Large intestine (tissue), 3 donors: ENCODE results near the gene CHD2. TPM values are rescaled to one million over a fixed set of nuclear protein-coding genes. Genes with fewer than 3 reads are reported as not detected.

Experiments
- DNase-seq, 2 donors: peaks; one replicate each; pipeline versions ENCODE4 v3.0.0 to v3.0.0-alpha.2; 2013
- H3K27ac ChIP-seq: one replicate; pipeline ENCODE4 v1.5.1; 2013; ENCODE audit warnings: low read length
- H3K27me3 ChIP-seq: 2 replicates; pipeline ENCODE4 v1.6.1; 2013; ENCODE audit warnings: low read length; ENCODE audit not compliant: control insufficient read depth, insufficient read depth
- H3K36me3 ChIP-seq: 2 replicates; pipeline ENCODE4 v1.6.1; 2013; ENCODE audit warnings: low read length; ENCODE audit not compliant: control insufficient read depth, insufficient read depth
- H3K4me1 ChIP-seq: one replicate; pipeline ENCODE4 v1.6.1; 2013; ENCODE audit warnings: low read length; ENCODE audit not compliant: control insufficient read depth, insufficient read depth
- H3K4me3 ChIP-seq: one replicate; pipeline ENCODE4 v1.5.1; 2013; ENCODE audit warnings: low read length
- H3K9me3 ChIP-seq: one replicate; pipeline ENCODE4 v1.6.1; 2013; ENCODE audit warnings: mild to moderate bottlenecking, low read depth, low read length, moderate library complexity; ENCODE audit not compliant: control insufficient read depth
- WGBS: methylation state at CpG from one replicate; pipeline ENCODE4 v1.1.5; 2013; ENCODE audit warnings: low lambda C conversion rate; ENCODE audit not compliant: insufficient coverage; 5-methylcytosine and 5-hydroxymethylcytosine counted together
- polyA plus RNA-seq: library from polyadenylated mRNA; unstranded; fragments of 120-200 nt; gene quantifications from one replicate; pipeline ENCODE4 v1.2.1, GENCODE V29; 2013

Gene CHD2
- polyA plus RNA-seq, 1 donor = 75.7 TPM

DNA sequence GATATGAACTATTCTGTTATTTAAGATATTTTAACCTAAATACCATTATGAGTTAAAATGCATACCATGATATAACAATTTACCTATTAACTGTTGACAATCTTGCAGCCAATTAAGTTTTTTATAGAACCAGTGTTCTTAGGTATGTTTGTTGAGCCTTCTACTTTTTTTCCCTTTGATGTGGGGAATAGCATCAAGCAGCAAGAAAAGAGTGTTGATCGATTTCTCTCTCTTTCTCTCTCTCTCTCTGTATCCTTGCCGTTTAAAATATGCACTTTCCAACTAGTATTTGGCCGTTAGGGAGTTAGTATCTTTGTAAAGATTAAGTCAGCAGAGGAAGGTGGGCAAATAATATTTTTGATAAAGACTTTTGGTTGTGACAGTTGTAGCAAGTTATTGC, 5.9 kb downstream of the CHD2 start:
- H3K4me1 ChIP-seq = peaks cover 38% of the 10 kb centered on the region
- no peak overlapping the region for H3K4me3 ChIP-seq
- no peaks in the 10 kb centered on the region for H3K27me3 ChIP-seq
- H3K36me3 ChIP-seq = peaks cover 9% of the 10 kb centered on the region
- 0% methylated on average over 2 of the region's 3 CpGs for WGBS
- no peaks in the 10 kb centered on the region for H3K9me3 ChIP-seq
- peak overlapping the region; percentile 93 for H3K27ac ChIP-seq
- no peak for DNase-seq

DNA sequence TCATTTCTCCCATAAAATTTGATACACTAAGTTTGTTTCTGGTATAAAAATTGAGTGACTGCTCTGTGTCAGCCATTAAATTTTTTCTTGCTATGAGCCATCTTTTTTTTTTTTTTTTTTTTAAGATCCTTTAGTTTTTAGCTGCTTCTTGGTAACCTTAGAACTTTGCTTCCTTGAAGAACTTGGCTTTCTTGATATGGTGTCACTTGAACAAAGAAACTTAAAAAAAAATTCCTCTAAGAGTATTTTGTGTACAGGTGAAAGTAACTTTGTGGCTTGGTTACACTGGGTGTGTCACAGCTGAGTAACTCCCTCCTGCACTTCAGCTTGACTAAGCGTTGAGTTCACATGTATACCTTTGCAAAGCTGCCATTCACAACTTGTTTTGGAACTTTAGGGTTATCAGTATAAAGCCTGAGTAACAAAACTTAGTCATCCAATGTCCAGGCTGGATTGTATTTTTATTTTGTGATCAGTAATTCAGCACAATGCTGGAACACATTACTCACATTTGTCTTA, 6.5 kb downstream of the CHD2 start:
- Histone ChIP-seq H3K36me3 (peaks cover 9% of the 10 kb centered on the region), H3K27ac (peak overlapping the region; percentile 93), H3K9me3 (no peaks in the 10 kb centered on the region), H3K27me3 (no peaks in the 10 kb centered on the region), H3K4me1 (peaks cover 38% of the 10 kb centered on the region), H3K4me3 (no peak overlapping the region)
- DNase-seq = peak; percentile 49 to 79
- no CpG with 5 or more reads among the region's 1 CpG for WGBS

DNA sequence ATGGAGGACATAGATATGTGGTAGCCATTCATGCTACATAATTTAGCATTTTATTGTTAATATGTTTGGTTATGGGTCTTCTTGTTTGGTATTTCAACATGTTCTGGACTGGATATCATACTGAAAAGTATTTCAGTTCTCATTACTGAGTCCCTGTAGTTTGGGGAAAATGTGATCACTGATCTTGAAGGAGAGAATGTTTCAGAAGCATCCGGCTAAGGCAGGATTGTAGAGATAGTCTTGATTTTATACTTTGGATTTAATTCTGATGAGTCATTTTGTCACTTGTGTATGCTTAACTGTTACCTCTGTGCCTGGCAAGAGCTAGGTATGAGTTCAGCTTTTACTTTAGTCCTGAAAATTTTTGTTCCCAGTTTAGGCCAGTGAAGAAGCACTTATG, 7.1 kb downstream of the CHD2 start:
- Histone ChIP-seq H3K4me3 (no peak overlapping the region), H3K4me1 (peaks cover 44% of the 10 kb centered on the region), H3K9me3 (no peaks in the 10 kb centered on the region), H3K27me3 (no peaks in the 10 kb centered on the region), H3K36me3 (peaks cover 9% of the 10 kb centered on the region), H3K27ac (peak overlapping the region; percentile 93)
- WGBS = no CpG with 5 or more reads among the region's 1 CpG
- no peak for DNase-seq

GRCh38 chr15:92907896-92908712, 8.0 kb downstream of the CHD2 start:
- Histone ChIP-seq H3K27ac (peak overlapping the region; percentile 93), H3K9me3 (no peaks in the 10 kb centered on the region), H3K36me3 (peaks cover 9% of the 10 kb centered on the region), H3K4me3 (no peak overlapping the region), H3K4me1 (peaks cover 44% of the 10 kb centered on the region), H3K27me3 (no peaks in the 10 kb centered on the region)
- DNase-seq = peak; percentile 48 to 77
- 17% methylated on average over 2 of the region's 5 CpGs for WGBS

GRCh38 chr15:92908713-92909057, 8.6 kb downstream of the CHD2 start:
- peaks cover 44% of the 10 kb centered on the region for H3K4me1 ChIP-seq
- no peaks in the 10 kb centered on the region for H3K9me3 ChIP-seq
- peaks cover 9% of the 10 kb centered on the region for H3K36me3 ChIP-seq
- peak overlapping the region; percentile 93 for H3K27ac ChIP-seq
- no peak for DNase-seq
- no peaks in the 10 kb centered on the region for H3K27me3 ChIP-seq
- no peak overlapping the region for H3K4me3 ChIP-seq
- WGBS = 73% methylated on average over 2 of the region's 6 CpGs

DNA sequence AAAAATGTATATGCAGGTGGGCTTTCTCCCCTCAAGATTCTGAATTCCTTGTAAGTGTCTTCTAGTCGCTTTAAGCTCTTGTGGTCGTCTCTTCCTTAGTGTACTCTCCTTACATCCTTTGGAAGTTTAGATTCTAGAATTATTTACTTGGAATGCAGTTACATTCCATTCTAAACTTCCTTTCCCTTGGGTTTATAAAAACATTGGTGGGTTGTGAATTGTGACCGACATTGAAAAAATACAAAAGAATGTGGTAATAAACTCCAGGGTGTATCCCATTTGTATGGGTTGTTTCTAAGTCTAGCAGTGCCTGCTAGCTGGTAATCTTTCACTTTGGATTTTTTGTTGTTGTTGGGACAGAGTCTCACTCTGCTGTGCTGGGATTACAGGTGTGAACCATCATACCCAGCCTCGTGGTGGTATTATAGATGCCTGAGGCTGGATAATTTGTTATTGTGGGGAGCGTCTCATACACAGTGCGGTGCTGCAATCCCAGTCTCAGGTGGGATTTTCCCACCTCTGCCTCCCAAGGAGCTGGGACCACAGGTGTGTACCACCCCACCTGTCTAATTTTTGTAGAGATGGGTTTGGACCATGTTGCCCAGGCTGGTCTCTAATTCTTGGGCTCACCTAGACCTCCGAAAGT, 9.1 kb downstream of the CHD2 start:
- Histone ChIP-seq H3K36me3 (peaks cover 9% of the 10 kb centered on the region), H3K27ac (peak overlapping the region; percentile 93), H3K4me1 (peaks cover 44% of the 10 kb centered on the region), H3K4me3 (no peak overlapping the region), H3K9me3 (no peaks in the 10 kb centered on the region), H3K27me3 (no peaks in the 10 kb centered on the region)
- DNase-seq = no peak
- WGBS = 72% methylated on average over 3 of the region's 7 CpGs

DNA sequence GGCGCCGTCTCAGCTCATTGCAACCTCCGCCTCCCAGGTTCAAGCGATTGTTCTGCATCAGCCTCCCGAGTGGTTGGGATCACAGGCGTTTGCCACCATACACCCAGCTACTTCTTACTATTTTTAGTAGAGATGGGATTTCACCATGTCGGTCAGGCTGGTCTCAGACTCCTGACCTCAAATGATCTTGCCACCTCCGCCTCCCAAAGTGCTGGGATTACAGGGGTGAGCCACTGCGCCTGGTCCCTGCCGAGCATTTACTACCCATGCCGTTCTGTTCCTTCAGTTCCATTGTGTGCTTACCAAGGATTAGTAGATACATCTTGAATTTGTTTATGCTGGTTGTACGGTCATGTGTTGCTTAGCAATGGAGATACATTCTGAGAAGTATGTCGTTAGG, 10.3 kb downstream of the CHD2 start:
- no peak for DNase-seq
- Histone ChIP-seq H3K4me1 (peaks cover 44% of the 10 kb centered on the region), H3K36me3 (peaks cover 9% of the 10 kb centered on the region), H3K9me3 (no peaks in the 10 kb centered on the region), H3K4me3 (no peak overlapping the region), H3K27ac (no peak overlapping the region), H3K27me3 (no peaks in the 10 kb centered on the region)
- 37% methylated on average over 2 of the region's 13 CpGs for WGBS

- WGBS = no CpG with 5 or more reads among the region's 1 CpG
- peaks cover 24% of the 10 kb centered on the region for H3K4me1 ChIP-seq
- H3K4me3 ChIP-seq = no peak overlapping the region
Measured at GRCh38 chr15:92914103-92914499, 14.0 kb downstream of the CHD2 start.

GRCh38 chr15:92914768-92915221, 14.7 kb downstream of the CHD2 start:
- peak overlapping the region; percentile 4 for H3K27ac ChIP-seq
- H3K4me1 ChIP-seq = peaks cover 19% of the 10 kb centered on the region
- no peaks in the 10 kb centered on the region for H3K9me3 ChIP-seq
- no peak overlapping the region for H3K4me3 ChIP-seq
- no peaks in the 10 kb centered on the region for H3K27me3 ChIP-seq
- no peak for DNase-seq
- no CpG with 5 or more reads among the region's 4 CpGs for WGBS
- H3K36me3 ChIP-seq = peaks cover 6% of the 10 kb centered on the region

More at GRCh38 chr15:92914103-92914499, 14.0 kb downstream of the CHD2 start:
- no peaks in the 10 kb centered on the region for H3K27me3 ChIP-seq
- H3K9me3 ChIP-seq = no peaks in the 10 kb centered on the region
- H3K36me3 ChIP-seq = peaks cover 9% of the 10 kb centered on the region
- no peak overlapping the region for H3K27ac ChIP-seq
- DNase-seq = no peak

GRCh38 chr15:92915766-92916435, 15.8 kb downstream of the CHD2 start:
- H3K4me3 ChIP-seq = no peak overlapping the region
- no peaks in the 10 kb centered on the region for H3K9me3 ChIP-seq
- H3K27me3 ChIP-seq = no peaks in the 10 kb centered on the region
- DNase-seq = no peak
- peaks cover 20% of the 10 kb centered on the region for H3K4me1 ChIP-seq
- H3K27ac ChIP-seq = no peak overlapping the region
- no CpG with 5 or more reads among the region's 4 CpGs for WGBS
- H3K36me3 ChIP-seq = no peaks in the 10 kb centered on the region
